Smooth muscle cell (in vitro differentiated cells): Measurements from ENCODE around the gene ZNF469. TPM values are rescaled to one million over a fixed set of nuclear protein-coding genes. Genes with fewer than 3 reads are reported as not detected.

ENCODE experiments used
- DNase-seq: peaks from one replicate; lab custom pipeline; 2025; ENCODE audit not compliant: unreplicated experiment; lab: John Stamatoyannopoulos, UW
- H2AFZ ChIP-seq: fragments of 200-600 bp; sonication (generic); 2 replicates; pipeline ENCODE4 v1.6.0; 2016; ENCODE audit warnings: antibody characterized with exemption, low read depth, mild to moderate bottlenecking
- H3F3A ChIP-seq: fragments of 200-600 bp; sonication (generic); 2 replicates; pipeline ENCODE4 v1.6.0; 2017; ENCODE audit warnings: antibody characterized with exemption, low read depth
- H3K27ac ChIP-seq: fragments of 200-600 bp; sonication (generic); 2 replicates; pipeline ENCODE4 v1.5.1; 2016; ENCODE audit warnings: low read depth, mild to moderate bottlenecking
- H3K27me3 ChIP-seq: fragments of 200-600 bp; sonication (generic); 2 replicates; pipeline ENCODE4 v1.6.1; 2016; ENCODE audit warnings: low read depth, mild to moderate bottlenecking
- H3K36me3 ChIP-seq: fragments of 200-600 bp; sonication (generic); 2 replicates; pipeline ENCODE4 v1.5.1; 2016; ENCODE audit warnings: low read depth
- H3K4me1 ChIP-seq: fragments of 200-600 bp; sonication (generic); 2 replicates; pipeline ENCODE4 v1.5.1; 2016; ENCODE audit warnings: low read depth
- H3K4me2 ChIP-seq: fragments of 200-600 bp; sonication (generic); 2 replicates; pipeline ENCODE4 v1.6.0; 2016; ENCODE audit warnings: mild to moderate bottlenecking
- H3K4me3 ChIP-seq: fragments of 200-600 bp; sonication (generic); 2 replicates; pipeline ENCODE4 v1.5.1; 2016; ENCODE audit warnings: mild to moderate bottlenecking
- H3K79me2 ChIP-seq: fragments of 200-600 bp; sonication (generic); 2 replicates; pipeline ENCODE4 v1.6.0; 2016; ENCODE audit warnings: low read depth, mild to moderate bottlenecking
- H3K9ac ChIP-seq: fragments of 200-600 bp; sonication (generic); 2 replicates; pipeline ENCODE4 v1.6.0; 2016; ENCODE audit warnings: low read depth
- H3K9me3 ChIP-seq: fragments of 200-600 bp; sonication (generic); replicated peaks from 2 replicates; pipeline ENCODE4 v1.5.1; 2016; ENCODE audit warnings: low read depth
- H4K20me1 ChIP-seq: fragments of 200-600 bp; sonication (generic); 2 replicates; pipeline ENCODE4 v1.6.0; 2016; ENCODE audit warnings: low read depth
- CTCF ChIP-seq: fragments of 200-600 bp; sonication (generic); IDR thresholded peaks from 2 replicates; pipeline ENCODE4 v1.5.1; 2017; ENCODE audit warnings: borderline replicate concordance, mild to moderate bottlenecking, antibody characterized with exemption; ENCODE audit not compliant: insufficient read depth, poor library complexity, severe bottlenecking
- WGBS: methylation state at CpG from one replicate; pipeline ENCODE4 v1.1.7; 2016; ENCODE audit warnings: low lambda C conversion rate; 5-methylcytosine and 5-hydroxymethylcytosine counted together
- polyA plus RNA-seq: library from polyadenylated mRNA; unstranded; fragments of >200 nt; fragmentation: Nextera tagmentation; extraction: Ambion mirVana; gene quantifications from 2 replicates; pipeline ENCODE4 v1.2.1, GENCODE V29; 2016
- total RNA-seq: library from RNA; depleted of rRNA; stranded (reverse); fragments of >200 nt; gene quantifications from 2 replicates; pipeline ENCODE4 v1.2.3, GENCODE V29; 2014

The ZNF469 gene
- total RNA-seq (5.3 and 6.2 TPM in 2 replicates), polyA plus RNA-seq (5.0 and 6.7 TPM in 2 replicates)

GRCh38 chr16:88382491-88383400, at the start of gene ZNF469:
Gene ZNF469, plus strand, starts transcription at chr16:88382959. Its CDS starts 44,512 bp downstream, at chr16:88427471.
- Histone ChIP-seq H3F3A (peaks cover 4% of the 10 kb centered on the region), H3K4me2 (peak within 1 kb of the TSS; percentile 92), H3K27me3 (no peaks in the 10 kb centered on the region), H4K20me1 (peaks cover 37% of the 10 kb centered on the region), H3K79me2 (peaks cover 45% of the 10 kb centered on the region), H3K4me3 (peak within 1 kb of the TSS; percentile 80), H2AFZ (peak within 1 kb of the TSS; percentile 39), H3K9me3 (no peaks in the 10 kb centered on the region), H3K9ac (peak within 1 kb of the TSS; percentile 68), H3K36me3 (no peaks in the 10 kb centered on the region), H3K4me1 (peaks cover 8% of the 10 kb centered on the region), H3K27ac (no peak within 1 kb of the TSS)
- WGBS, result 29% methylated on average over 20 of the region's 87 CpGs
- DNase-seq, result no peak
- no peak for TF ChIP-seq CTCF

GRCh38 chr16:88333848-88334777, 48.6 kb upstream of the ZNF469 start:
- peak overlapping the region; percentile 97 for H3K27ac ChIP-seq
- no peaks in the 10 kb centered on the region for H3K36me3 ChIP-seq
- H3K4me2 ChIP-seq, result peak overlapping the region; percentile 47
- no peak overlapping the region for H2AFZ ChIP-seq
- no peaks in the 10 kb centered on the region for H3K9me3 ChIP-seq
- no peaks in the 10 kb centered on the region for H3K27me3 ChIP-seq
- no peak for TF ChIP-seq CTCF
- DNase-seq, result no peak
- H4K20me1 ChIP-seq, result no peaks in the 10 kb centered on the region
- WGBS, result 83% methylated on average over 10 of the region's 10 CpGs
- H3F3A ChIP-seq, result no peaks in the 10 kb centered on the region
- no peak overlapping the region for H3K9ac ChIP-seq
- H3K4me3 ChIP-seq, result no peak overlapping the region
- no peaks in the 10 kb centered on the region for H3K79me2 ChIP-seq
- H3K4me1 ChIP-seq, result peaks cover 7% of the 10 kb centered on the region

- Histone ChIP-seq H3K9ac (no peak overlapping the region), H3K79me2 (no peaks in the 10 kb centered on the region), H3K4me3 (no peak overlapping the region), H2AFZ (no peak overlapping the region), H3K27me3 (no peaks in the 10 kb centered on the region), H4K20me1 (no peaks in the 10 kb centered on the region), H3K27ac (no peak overlapping the region), H3K36me3 (no peaks in the 10 kb centered on the region), H3K4me2 (no peak overlapping the region), H3F3A (no peaks in the 10 kb centered on the region), H3K4me1 (peaks cover 7% of the 10 kb centered on the region), H3K9me3 (no peaks in the 10 kb centered on the region)
- 96% methylated on average over 29 of the region's 29 CpGs for WGBS
- no peak for DNase-seq
- no peak for TF ChIP-seq CTCF
These were observed 47.7 kb upstream of the ZNF469 start for GRCh38 chr16:88334778-88335720.
